Activated CD4-positive, alpha-beta memory T cell treated with anti-CD3 and anti-CD28 coated beads, Interleukin-2, amount 10 ng/mL, durations not matched to agents 7 days and 5 days (primary cell): ENCODE data around the gene COTL1. TPM values are rescaled to one million over a fixed set of nuclear protein-coding genes. Genes with fewer than 3 reads are reported as not detected.
A peak's percentile ranks its signal among the peaks of the same experiment; 100 is the strongest.

Experiments used
- CTCF ChIA-PET: fragments of 350-600 bp; sonication (Branson Sonifier 250); formaldehyde crosslinking; loops from one replicate; lab custom pipeline; 2021; ENCODE audit warnings: antibody characterized with exemption, inconsistent platforms; lab: Charles Lee
- POLR2A ChIA-PET: fragments of 350-600 bp; sonication (Branson Sonifier 250); formaldehyde crosslinking; loops from one replicate; lab custom pipeline; 2021; ENCODE audit warnings: antibody characterized with exemption; lab: Charles Lee
- DNase-seq: peaks from one replicate; pipeline ENCODE4 v3.0.0-alpha.2; 2020
- H3K27ac Mint-ChIP-seq: one replicate; pipeline ENCODE4 v1.8.0; 2021; ENCODE audit warnings: mild to moderate bottlenecking, mixed read lengths
- H3K27me3 Mint-ChIP-seq: one replicate; pipeline ENCODE4 v1.8.0; 2021; ENCODE audit warnings: mixed read lengths
- H3K36me3 Mint-ChIP-seq: one replicate; pipeline ENCODE4 v1.8.0; 2021; ENCODE audit warnings: low read depth, mixed read lengths
- H3K4me1 Mint-ChIP-seq: one replicate; pipeline ENCODE4 v1.8.0; 2021; ENCODE audit warnings: mixed read lengths
- H3K4me3 Mint-ChIP-seq: one replicate; pipeline ENCODE4 v1.8.0; 2021; ENCODE audit warnings: mild to moderate bottlenecking, mixed read lengths
- H3K9me3 Mint-ChIP-seq: one replicate; pipeline ENCODE4 v1.8.0; 2021; ENCODE audit warnings: mixed read lengths
- total RNA-seq, 2 experiments: library from RNA; stranded (reverse); gene quantifications; one replicate each; pipeline ENCODE4 v1.2.3, GENCODE V29; 2021

COTL1 gene
- total RNA-seq, 2 experiments from 2014 or later = 676 to 689 TPM

DNA sequence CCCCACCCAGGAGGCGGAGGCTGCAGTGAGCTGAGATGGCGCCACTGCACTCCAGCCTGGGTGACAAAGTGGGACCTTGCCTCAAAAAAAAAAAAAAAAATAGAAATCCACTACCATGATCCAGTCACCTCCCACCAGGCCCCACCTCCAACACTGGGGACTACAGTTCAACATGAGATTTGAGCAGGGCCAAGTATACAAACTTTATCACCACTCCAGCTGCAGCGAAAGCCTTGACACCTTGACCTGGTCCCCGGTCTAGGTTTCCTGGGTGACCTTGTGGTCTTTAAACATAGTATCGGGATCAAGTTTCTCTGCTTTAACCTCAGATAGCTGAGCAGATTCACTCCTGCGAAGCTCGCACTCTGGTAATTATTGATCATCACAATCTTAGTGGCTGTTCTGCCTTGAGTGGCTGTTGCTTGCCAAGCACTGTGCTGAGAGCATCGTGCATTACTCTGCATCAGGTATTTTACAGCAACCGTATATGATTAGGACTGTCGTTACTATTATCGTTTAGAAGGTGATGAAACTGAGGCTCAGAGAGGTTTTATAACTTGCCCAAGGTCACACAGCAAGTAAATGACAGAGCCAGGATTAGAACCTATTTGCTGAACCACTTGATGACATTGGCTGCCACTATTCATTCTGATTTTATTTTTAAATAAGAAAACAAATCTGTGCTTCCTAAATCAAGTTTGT is 63.1 kb downstream of the COTL1 start:
- Mint-ChIP-seq H3K36me3 (peaks cover 30% of the 10 kb centered on the region), H3K9me3 (no peaks in the 10 kb centered on the region), H3K4me3 (peak overlapping the region; percentile 95), H3K27me3 (no peaks in the 10 kb centered on the region), H3K4me1 (peaks cover 48% of the 10 kb centered on the region), H3K27ac (peak overlapping the region; percentile 93)
- POLR2A ChIA-PET = interaction anchor here (0.7 to 4.5 kb wide), 22 partner anchors 8 to 64 kb away, joined by 3 to 62 read pairs (median 7); partner anchors contain the start of genes COTL1 and MEAK7
- CTCF ChIA-PET = interaction anchor here (0.7 to 3.9 kb wide), 15 partner anchors 10 to 185 kb away, joined by 3 to 21 read pairs (median 4); no protein-coding TSS in a partner anchor
- no peak for DNase-seq

DNA sequence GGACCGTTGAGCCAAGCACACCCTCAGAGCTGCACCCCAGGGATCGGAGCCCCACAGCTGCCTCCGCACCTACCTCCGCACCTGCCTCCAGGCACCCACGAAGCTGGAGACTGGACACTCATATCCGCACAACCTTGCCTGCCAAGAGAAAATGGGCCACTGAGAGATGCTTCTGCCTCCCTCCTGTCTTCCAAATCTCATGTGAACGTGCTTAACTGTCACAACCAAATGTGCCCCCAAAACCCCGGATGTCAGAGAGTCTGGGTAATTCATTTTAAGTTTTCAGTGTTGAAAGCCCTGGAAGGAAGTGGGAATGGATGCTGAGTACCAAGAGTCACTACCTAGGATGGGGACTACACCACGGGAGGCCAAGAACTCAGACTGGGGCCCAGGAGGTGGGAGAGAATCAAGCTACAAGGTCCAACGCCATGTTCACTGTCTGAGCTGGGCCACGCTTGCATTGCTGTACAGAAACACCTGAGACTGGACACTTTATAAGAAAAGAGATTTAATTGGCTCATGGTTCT is 63.9 kb downstream of the COTL1 start:
- peak overlapping the region; percentile 95 for H3K4me3 Mint-ChIP-seq
- CTCF ChIA-PET = interaction anchor here (0.5 to 3.9 kb wide), 16 partner anchors 11 to 398 kb away, joined by 3 to 21 read pairs (median 4); no protein-coding TSS in a partner anchor
- no peaks in the 10 kb centered on the region for H3K9me3 Mint-ChIP-seq
- H3K27ac Mint-ChIP-seq = peak overlapping the region; percentile 93
- peak; percentile 77 for DNase-seq
- no peaks in the 10 kb centered on the region for H3K27me3 Mint-ChIP-seq
- peaks cover 37% of the 10 kb centered on the region for H3K36me3 Mint-ChIP-seq
- POLR2A ChIA-PET = interaction anchor here (0.7 to 4.5 kb wide), 22 partner anchors 9 to 64 kb away, joined by 3 to 62 read pairs (median 7); partner anchors contain the start of genes COTL1 and MEAK7
- H3K4me1 Mint-ChIP-seq = peaks cover 53% of the 10 kb centered on the region

- no peak for DNase-seq
- peaks cover 43% of the 10 kb centered on the region for H3K36me3 Mint-ChIP-seq
Observed at GRCh38 chr16:84552135-84552534, 65.7 kb downstream of the COTL1 start.

GRCh38 chr16:84550096-84550495 is 67.8 kb downstream of the COTL1 start:
- Mint-ChIP-seq H3K9me3 (no peaks in the 10 kb centered on the region), H3K4me1 (peaks cover 61% of the 10 kb centered on the region), H3K27ac (peak overlapping the region; percentile 96), H3K36me3 (peaks cover 57% of the 10 kb centered on the region), H3K4me3 (peak overlapping the region; percentile 87), H3K27me3 (no peaks in the 10 kb centered on the region)
- CTCF ChIA-PET = interaction anchor here (1.1 to 3.3 kb wide), 6 partner anchors 17 to 73 kb away, joined by 3 to 20 read pairs (median 8); no protein-coding TSS in a partner anchor
- DNase-seq = no peak
- POLR2A ChIA-PET = interaction anchor here (1.0 to 2.7 kb wide), 7 partner anchors 31 to 66 kb away, joined by 3 to 31 read pairs (median 9); no protein-coding TSS in a partner anchor

More at GRCh38 chr16:84552135-84552534, 65.7 kb downstream of the COTL1 start:
- ChIA-PET CTCF (interaction anchor here (0.5 to 3.9 kb wide), 12 partner anchors 33 to 187 kb away, joined by 3 to 23 read pairs (median 4); no protein-coding TSS in a partner anchor), POLR2A (interaction anchor here (0.8 to 4.5 kb wide), 16 partner anchors 12 to 97 kb away, joined by 3 to 62 read pairs (median 18); partner anchors contain the start of gene MEAK7)
- H3K4me1 Mint-ChIP-seq = peaks cover 61% of the 10 kb centered on the region
- peak overlapping the region; percentile 93 for H3K27ac Mint-ChIP-seq
- H3K4me3 Mint-ChIP-seq = peak overlapping the region; percentile 95
- no peaks in the 10 kb centered on the region for H3K27me3 Mint-ChIP-seq
- no peaks in the 10 kb centered on the region for H3K9me3 Mint-ChIP-seq

- H3K36me3 Mint-ChIP-seq = peaks cover 62% of the 10 kb centered on the region
- no peaks in the 10 kb centered on the region for H3K9me3 Mint-ChIP-seq
- POLR2A ChIA-PET = interaction anchor here (0.6 to 3.2 kb wide), 24 partner anchors 9 to 474 kb away, joined by 3 to 31 read pairs (median 4); partner anchors contain the start of gene KLHL36
- CTCF ChIA-PET = interaction anchor here (0.8 to 3.3 kb wide), 13 partner anchors 10 to 176 kb away, joined by 3 to 20 read pairs (median 4); no protein-coding TSS in a partner anchor
- DNase-seq = peak; percentile 62
- no peaks in the 10 kb centered on the region for H3K27me3 Mint-ChIP-seq
- H3K4me1 Mint-ChIP-seq = peaks cover 58% of the 10 kb centered on the region
- H3K4me3 Mint-ChIP-seq = peak overlapping the region; percentile 87
- peak overlapping the region; percentile 96 for H3K27ac Mint-ChIP-seq
Observed at GRCh38 chr16:84548971-84549844, 68.7 kb downstream of the COTL1 start.

GRCh38 chr16:84548508-84548907 is 69.4 kb downstream of the COTL1 start:
- no peak for DNase-seq
- ChIA-PET POLR2A (interaction anchor here (0.8 to 3.2 kb wide), 17 partner anchors 9 to 100 kb away, joined by 3 to 31 read pairs (median 4); partner anchors contain the start of gene KLHL36), CTCF (interaction anchor here (0.6 to 3.3 kb wide), 8 partner anchors 10 to 152 kb away, joined by 3 to 20 read pairs (median 4); no protein-coding TSS in a partner anchor)
- Mint-ChIP-seq H3K27me3 (no peaks in the 10 kb centered on the region), H3K36me3 (peaks cover 60% of the 10 kb centered on the region), H3K27ac (peak overlapping the region; percentile 96), H3K9me3 (no peaks in the 10 kb centered on the region), H3K4me3 (peak overlapping the region; percentile 87), H3K4me1 (peaks cover 56% of the 10 kb centered on the region)

DNA sequence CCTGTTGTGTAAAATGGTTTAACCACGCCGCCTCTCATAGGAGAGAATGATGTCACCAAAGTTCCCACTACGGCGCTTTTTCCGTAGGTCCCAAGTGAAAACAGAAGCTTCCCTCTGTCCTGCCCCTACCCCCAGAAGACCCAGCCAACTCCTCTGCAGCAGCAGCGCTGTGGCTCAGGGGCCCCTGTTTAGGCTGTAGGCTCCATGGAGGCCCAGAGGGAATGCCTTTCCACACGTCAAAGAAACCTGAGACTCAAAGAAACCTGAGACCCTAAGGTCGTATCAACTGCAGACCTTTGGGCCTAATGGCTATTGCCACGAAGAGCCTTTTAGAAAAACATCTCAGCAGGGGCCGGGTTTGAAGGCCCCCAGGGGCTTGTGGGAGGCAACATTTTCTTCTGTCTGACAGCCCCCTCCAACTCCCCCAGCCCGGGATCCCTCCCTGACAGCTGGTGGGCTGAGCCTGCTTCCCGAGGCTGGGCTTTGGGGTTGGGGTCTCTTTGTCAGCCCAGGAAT is 70.3 kb downstream of the COTL1 start:
- peak overlapping the region; percentile 57 for H3K27ac Mint-ChIP-seq
- peaks cover 51% of the 10 kb centered on the region for H3K36me3 Mint-ChIP-seq
- ChIA-PET CTCF (interaction anchor here (0.6 to 3.3 kb wide), 4 partner anchors 9 to 34 kb away, joined by 3 to 20 read pairs (median 4); no protein-coding TSS in a partner anchor), POLR2A (interaction anchor here (1.5 to 3.2 kb wide), 5 partner anchors 8 to 60 kb away, joined by 6 to 28 read pairs (median 14); no protein-coding TSS in a partner anchor)
- no peaks in the 10 kb centered on the region for H3K27me3 Mint-ChIP-seq
- no peak overlapping the region for H3K4me3 Mint-ChIP-seq
- no peaks in the 10 kb centered on the region for H3K9me3 Mint-ChIP-seq
- H3K4me1 Mint-ChIP-seq = peaks cover 58% of the 10 kb centered on the region
- no peak for DNase-seq

DNA sequence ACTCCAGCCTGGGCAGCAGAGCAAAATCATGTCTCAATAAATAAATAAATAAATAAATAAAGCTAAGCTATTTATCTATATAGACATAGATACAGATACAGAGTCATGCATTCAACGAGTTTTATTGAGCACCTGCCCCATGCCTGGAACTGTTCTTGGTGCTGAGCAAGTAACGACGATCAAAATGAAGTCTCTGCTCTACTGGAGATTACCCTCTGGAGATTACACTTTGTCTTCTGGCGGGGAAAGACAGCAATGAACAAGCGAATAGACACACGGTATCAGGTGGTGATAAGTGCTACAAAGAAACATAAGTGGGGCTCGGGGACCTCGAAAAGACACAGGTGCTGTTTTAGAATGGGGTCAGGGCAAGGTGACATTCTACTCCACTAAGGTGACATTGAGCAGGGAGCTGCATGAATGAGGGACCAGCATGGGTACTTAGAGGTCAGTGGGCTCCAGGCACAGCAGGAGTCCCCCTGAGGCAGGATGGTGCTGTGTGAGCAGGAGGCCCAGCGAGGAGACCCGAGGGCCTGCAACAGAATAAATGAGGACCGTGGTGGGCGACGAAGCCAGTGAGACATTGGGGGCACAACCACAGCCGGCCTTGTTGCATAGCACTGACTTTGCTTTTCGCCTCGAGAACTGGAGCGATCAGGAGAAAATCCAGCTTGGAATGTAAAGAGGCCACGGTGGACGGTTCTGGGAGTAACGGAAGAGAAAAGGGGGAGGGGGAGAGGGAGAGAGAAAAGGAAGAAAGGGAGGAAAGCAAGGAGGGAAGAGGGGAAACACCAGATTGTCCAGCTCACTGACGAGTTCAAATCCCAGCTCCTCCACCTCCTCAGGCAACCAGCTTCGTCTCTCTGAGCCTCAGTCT is 71.0 kb downstream of the COTL1 start:
- Mint-ChIP-seq H3K36me3 (peaks cover 45% of the 10 kb centered on the region), H3K4me3 (peak overlapping the region; percentile 12), H3K27me3 (no peaks in the 10 kb centered on the region), H3K9me3 (no peaks in the 10 kb centered on the region), H3K4me1 (peaks cover 52% of the 10 kb centered on the region), H3K27ac (peak overlapping the region; percentile 57)
- POLR2A ChIA-PET = interaction anchor here (1.5 to 3.2 kb wide), 3 partner anchors 28 to 61 kb away, joined by 6 to 28 read pairs (median 18); no protein-coding TSS in a partner anchor
- CTCF ChIA-PET = interaction anchor here (1.2 to 3.3 kb wide), 2 partner anchors 27 to 41 kb away, joined by 4 to 20 read pairs; no protein-coding TSS in a partner anchor
- DNase-seq = no peak

DNA sequence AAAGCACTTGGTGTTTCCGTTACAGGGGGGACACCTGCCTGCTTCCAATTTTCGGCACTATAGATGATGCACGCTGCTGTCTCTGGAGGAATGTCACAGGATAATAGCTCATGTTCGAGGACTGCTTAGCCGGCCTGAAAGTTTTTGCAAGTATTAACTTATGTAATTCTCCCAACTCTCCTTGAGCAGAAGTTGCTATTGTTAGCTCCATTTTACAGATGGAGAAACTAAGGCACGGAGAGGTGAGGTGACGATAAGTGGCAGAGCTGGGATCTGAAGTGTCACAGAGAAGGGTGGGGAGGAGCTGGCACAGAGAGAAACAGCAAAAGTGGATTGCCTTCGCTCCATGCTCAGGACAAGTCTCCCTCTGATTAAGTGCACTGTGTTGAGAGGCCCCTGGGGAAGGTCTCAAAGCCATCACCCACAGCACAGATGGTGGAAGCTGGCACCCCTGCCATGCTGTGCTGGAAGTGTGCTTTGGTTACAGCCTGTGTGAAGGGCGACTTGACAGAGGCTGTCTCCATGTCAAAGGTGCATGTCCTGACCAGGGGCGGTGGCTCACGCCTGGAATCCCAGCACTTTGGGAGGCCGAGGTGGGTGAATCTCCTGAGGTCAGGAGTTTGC is 72.7 kb downstream of the COTL1 start:
- peaks cover 38% of the 10 kb centered on the region for H3K36me3 Mint-ChIP-seq
- ChIA-PET CTCF (no interaction called here), POLR2A (interaction anchor here (1.7 to 3.3 kb wide), 2 partner anchors 9 to 26 kb away, joined by 7 to 18 read pairs; no protein-coding TSS in a partner anchor)
- no peak overlapping the region for H3K4me3 Mint-ChIP-seq
- no peaks in the 10 kb centered on the region for H3K9me3 Mint-ChIP-seq
- no peak overlapping the region for H3K27ac Mint-ChIP-seq
- no peak for DNase-seq
- H3K27me3 Mint-ChIP-seq = no peaks in the 10 kb centered on the region
- H3K4me1 Mint-ChIP-seq = peaks cover 45% of the 10 kb centered on the region

- Mint-ChIP-seq H3K27me3 (no peaks in the 10 kb centered on the region), H3K4me1 (peaks cover 36% of the 10 kb centered on the region), H3K9me3 (no peaks in the 10 kb centered on the region), H3K36me3 (peaks cover 37% of the 10 kb centered on the region), H3K4me3 (no peak overlapping the region), H3K27ac (no peak overlapping the region)
- no peak for DNase-seq
- CTCF ChIA-PET = interaction anchor here (0.7 to 1.0 kb wide), 4 partner anchors 33 to 478 kb away, joined by 3 to 4 read pairs (median 3); no protein-coding TSS in a partner anchor
- POLR2A ChIA-PET = interaction anchor here (0.6 to 3.3 kb wide), 3 partner anchors 10 to 29 kb away, joined by 3 to 18 read pairs (median 7); no protein-coding TSS in a partner anchor
Observed at GRCh38 chr16:84544031-84544773, 73.7 kb downstream of the COTL1 start.
